Endothelial cell (in vitro differentiated cells): ENCODE measurements around the gene FCHO2. TPM values are rescaled to one million over a fixed set of nuclear protein-coding genes. Genes with fewer than 3 reads are reported as not detected.

Source experiments
- DNase-seq: peaks from one replicate; pipeline ENCODE4 v3.0.0; 2021; ENCODE audit warnings: low spot score
- H3K27ac Mint-ChIP-seq: one replicate; pipeline ENCODE4 v1.8.0; 2021; ENCODE audit warnings: mixed read lengths, inconsistent platforms; ENCODE audit not compliant: unreplicated experiment
- H3K27me3 Mint-ChIP-seq: one replicate; pipeline ENCODE4 v1.8.0; 2021; ENCODE audit warnings: mild to moderate bottlenecking, moderate library complexity, mixed read lengths, inconsistent platforms; ENCODE audit not compliant: unreplicated experiment
- H3K36me3 Mint-ChIP-seq: one replicate; pipeline ENCODE4 v1.8.0; 2021; ENCODE audit warnings: mild to moderate bottlenecking, low read depth, mixed read lengths, inconsistent platforms; ENCODE audit not compliant: unreplicated experiment
- H3K4me1 Mint-ChIP-seq: one replicate; pipeline ENCODE4 v1.8.0; 2021; ENCODE audit warnings: mild to moderate bottlenecking, mixed read lengths, inconsistent platforms; ENCODE audit not compliant: unreplicated experiment
- H3K4me3 Mint-ChIP-seq: one replicate; pipeline ENCODE4 v1.8.0; 2021; ENCODE audit warnings: mild to moderate bottlenecking, mixed read lengths, inconsistent platforms; ENCODE audit not compliant: unreplicated experiment
- H3K9me3 Mint-ChIP-seq: one replicate; pipeline ENCODE4 v1.8.0; 2021; ENCODE audit warnings: mixed read lengths, inconsistent platforms; ENCODE audit not compliant: unreplicated experiment
- total RNA-seq: library from RNA; stranded (reverse); fragmentation: NEBNext Ultra II Directional; extraction: Animal tissue kit (Norgen Biotek cat#: 25700); gene quantifications from one replicate; pipeline ENCODE4 v1.2.1, GENCODE V29; 2021; ENCODE audit not compliant: unreplicated experiment
- TF ChIP-seq, protein P1 (sequence below): fragments of 200-600 bp; sonication (generic); IDR thresholded peaks from one replicate; pipeline ENCODE4 v1.5.0; 2021; ENCODE audit warnings: antibody characterized with exemption; ENCODE audit not compliant: unreplicated experiment

FCHO2 gene
- total RNA-seq, 1 donor from 2014 or later: 41.9 TPM

DNA sequence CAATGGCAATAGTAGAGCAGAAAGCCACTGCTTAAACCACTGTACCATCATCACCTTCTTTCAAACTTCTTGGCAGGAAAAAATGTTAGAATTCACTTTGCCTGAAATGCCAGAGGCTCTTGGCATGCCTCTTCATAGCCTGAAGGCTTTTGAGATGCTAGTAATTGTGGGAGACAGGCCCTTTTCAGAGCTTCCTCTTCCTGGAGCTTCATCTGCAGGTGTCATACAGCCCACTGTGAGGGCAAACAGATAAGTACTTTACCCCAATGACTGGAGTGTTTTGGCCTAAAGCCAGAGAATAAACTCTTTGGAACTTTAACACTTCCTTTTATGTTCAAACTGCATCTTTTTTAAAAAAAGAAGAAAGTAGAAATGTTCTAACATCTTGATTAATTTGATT is 83.2 kb downstream of the FCHO2 start:
- Mint-ChIP-seq H3K27me3 (no peaks in the 10 kb centered on the region), H3K9me3 (no peaks in the 10 kb centered on the region), H3K36me3 (peaks cover 5% of the 10 kb centered on the region), H3K4me1 (peaks cover 5% of the 10 kb centered on the region), H3K27ac (no peak overlapping the region), H3K4me3 (no peak overlapping the region)
- no peak for DNase-seq
- TF ChIP-seq, protein P1, sequence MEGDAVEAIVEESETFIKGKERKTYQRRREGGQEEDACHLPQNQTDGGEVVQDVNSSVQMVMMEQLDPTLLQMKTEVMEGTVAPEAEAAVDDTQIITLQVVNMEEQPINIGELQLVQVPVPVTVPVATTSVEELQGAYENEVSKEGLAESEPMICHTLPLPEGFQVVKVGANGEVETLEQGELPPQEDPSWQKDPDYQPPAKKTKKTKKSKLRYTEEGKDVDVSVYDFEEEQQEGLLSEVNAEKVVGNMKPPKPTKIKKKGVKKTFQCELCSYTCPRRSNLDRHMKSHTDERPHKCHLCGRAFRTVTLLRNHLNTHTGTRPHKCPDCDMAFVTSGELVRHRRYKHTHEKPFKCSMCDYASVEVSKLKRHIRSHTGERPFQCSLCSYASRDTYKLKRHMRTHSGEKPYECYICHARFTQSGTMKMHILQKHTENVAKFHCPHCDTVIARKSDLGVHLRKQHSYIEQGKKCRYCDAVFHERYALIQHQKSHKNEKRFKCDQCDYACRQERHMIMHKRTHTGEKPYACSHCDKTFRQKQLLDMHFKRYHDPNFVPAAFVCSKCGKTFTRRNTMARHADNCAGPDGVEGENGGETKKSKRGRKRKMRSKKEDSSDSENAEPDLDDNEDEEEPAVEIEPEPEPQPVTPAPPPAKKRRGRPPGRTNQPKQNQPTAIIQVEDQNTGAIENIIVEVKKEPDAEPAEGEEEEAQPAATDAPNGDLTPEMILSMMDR: no peak

DNA sequence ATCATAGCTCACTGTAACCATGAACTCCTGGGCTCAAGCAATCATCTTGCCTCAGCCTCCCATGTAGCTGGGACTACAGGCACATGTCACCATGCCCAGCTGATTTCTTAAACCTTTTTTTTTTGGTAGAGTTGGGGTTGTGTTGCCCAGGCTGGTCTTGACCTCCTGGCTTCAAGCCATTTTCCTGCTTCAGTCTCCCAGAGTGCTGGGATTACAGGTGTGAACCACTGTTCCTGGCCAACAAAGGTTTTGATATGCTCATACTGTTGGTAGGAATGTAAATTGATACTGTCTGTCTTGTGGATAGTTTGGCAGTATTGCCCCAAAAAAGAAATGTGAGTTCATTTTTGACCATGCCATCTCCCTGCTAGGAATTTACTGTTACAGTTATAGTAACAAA is 87.2 kb downstream of the FCHO2 start:
- Mint-ChIP-seq H3K4me3 (no peak overlapping the region), H3K9me3 (no peaks in the 10 kb centered on the region), H3K27ac (no peak overlapping the region), H3K4me1 (peaks cover 11% of the 10 kb centered on the region), H3K27me3 (no peaks in the 10 kb centered on the region), H3K36me3 (peaks cover 11% of the 10 kb centered on the region)
- TF ChIP-seq, protein P1: no peak
- no peak for DNase-seq

DNA sequence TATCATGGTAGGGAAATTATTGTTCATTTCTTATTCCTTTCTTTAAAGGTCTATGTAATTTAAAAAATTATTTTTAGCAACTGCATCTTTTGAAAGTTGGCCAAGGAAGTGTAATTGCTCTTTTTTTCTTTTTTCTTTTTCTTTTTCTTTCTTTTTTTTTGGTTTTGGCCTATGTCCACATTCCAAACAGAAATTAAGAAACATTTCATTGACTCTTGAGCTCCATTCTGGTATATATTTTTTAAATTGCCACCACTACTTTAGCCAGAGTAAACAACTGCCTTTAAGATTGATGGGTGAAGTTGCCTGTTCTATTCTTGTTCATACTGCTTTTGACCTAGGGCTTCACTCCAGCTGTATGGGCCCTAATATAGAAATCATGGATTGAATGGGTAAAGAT is 88.7 kb downstream of the FCHO2 start:
- no peaks in the 10 kb centered on the region for H3K27me3 Mint-ChIP-seq
- no peaks in the 10 kb centered on the region for H3K9me3 Mint-ChIP-seq
- TF ChIP-seq, protein P1: no peak
- no peak for DNase-seq
- H3K36me3 Mint-ChIP-seq: peaks cover 11% of the 10 kb centered on the region
- peaks cover 17% of the 10 kb centered on the region for H3K4me1 Mint-ChIP-seq
- H3K4me3 Mint-ChIP-seq: no peak overlapping the region
- no peak overlapping the region for H3K27ac Mint-ChIP-seq

DNA sequence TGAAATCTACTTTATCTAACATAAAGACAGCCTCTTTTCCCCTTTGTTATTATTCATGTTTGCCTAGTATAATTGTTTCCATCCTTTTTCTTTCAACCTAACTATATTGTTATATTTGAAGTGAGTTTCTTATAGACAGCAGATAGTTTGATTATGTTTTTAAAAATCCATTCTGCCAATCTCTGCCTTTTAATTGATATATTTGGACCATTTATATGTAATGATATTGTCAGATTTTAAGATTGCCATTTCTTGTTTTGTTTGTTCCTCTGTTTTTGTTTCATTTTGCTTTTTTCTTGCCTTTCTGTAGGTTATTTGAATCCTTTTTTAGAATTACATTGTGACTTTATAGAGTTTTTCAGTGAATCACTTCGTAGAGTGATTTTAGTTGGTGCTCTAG is 89.8 kb downstream of the FCHO2 start:
- Mint-ChIP-seq H3K36me3 (peaks cover 11% of the 10 kb centered on the region), H3K9me3 (no peaks in the 10 kb centered on the region), H3K4me1 (peaks cover 18% of the 10 kb centered on the region), H3K27me3 (no peaks in the 10 kb centered on the region), H3K27ac (no peak overlapping the region), H3K4me3 (no peak overlapping the region)
- DNase-seq: no peak
- TF ChIP-seq, protein P1: no peak

DNA sequence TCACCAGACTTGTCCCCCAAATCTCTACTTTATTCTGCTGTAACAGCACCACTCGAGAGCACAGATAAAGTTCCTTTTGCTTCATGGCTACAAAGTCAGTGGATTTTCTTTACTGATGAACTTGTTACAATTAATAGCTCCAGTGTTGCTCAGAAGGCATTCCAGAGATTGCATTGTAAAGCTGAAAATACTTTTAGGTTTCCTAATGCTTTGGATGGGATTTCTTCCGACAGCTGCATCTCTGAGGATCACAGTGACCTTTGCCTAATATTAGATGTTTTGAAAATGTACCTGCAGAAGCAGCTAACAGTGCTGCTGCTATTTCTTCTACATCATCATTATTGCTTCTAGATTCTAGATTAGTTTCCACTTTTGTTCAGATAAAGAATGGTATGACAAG is 105.8 kb downstream of the FCHO2 start:
- H3K9me3 Mint-ChIP-seq: no peaks in the 10 kb centered on the region
- no peak overlapping the region for H3K4me3 Mint-ChIP-seq
- H3K36me3 Mint-ChIP-seq: no peaks in the 10 kb centered on the region
- no peaks in the 10 kb centered on the region for H3K4me1 Mint-ChIP-seq
- no peak for DNase-seq
- TF ChIP-seq, protein P1: no peak
- no peak overlapping the region for H3K27ac Mint-ChIP-seq
- no peaks in the 10 kb centered on the region for H3K27me3 Mint-ChIP-seq
